Measurements from ENCODE around the gene CHSY1.

CHSY1 gene

DNA sequence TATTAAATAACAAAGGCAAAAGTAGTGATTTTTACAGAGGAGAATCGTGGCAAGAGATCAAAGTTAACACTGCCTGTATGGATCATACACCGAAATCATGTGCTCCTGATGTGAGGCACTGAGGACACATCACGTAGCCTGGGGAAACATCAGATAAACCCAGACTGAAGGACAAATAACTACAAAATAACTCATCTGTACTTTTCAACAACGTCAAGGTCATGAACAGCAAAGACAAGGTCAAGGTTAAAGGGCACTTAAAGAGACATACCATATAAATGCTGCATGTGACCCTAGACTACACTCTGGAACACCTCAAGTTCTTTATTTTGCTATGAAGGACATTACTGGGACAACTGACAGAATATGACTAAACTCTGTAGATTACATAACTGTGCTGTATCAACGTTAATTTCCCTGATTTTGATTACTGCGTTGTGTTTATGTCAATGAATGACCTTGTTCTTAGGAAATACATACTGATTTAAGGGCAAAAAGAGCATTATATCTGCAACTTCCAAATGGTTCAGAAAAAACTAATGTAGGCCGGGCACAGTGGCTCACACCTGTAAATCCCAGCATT, 48.1 kb downstream of the CHSY1 start:
- no peak overlapping the region for H3K4me3 ChIP-seq (ENCODE audit: low read length)

DNA sequence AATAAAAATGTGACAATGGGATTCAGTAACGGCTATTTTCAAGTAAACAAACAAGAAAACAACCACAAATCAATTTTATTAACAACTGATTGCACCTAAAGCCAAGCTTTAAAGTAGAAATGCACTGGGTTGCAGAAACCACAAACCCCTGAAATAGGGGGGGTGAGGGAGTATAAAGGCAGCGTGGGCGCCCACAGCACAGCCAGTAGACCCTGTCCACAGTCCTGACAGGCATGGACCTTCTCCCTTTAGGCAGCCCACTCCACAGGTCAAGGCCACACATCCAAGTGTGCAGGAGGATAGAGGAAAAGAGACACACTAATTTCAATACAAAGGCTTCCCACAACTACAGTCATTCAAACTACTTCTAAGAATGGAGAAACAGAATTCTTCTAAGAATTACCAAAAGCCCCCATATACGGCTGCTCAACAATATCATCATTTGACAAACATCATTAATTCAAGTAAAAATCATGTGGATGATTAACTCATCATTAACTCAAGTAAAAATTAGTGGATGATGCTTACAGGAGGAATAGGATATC, 48.7 kb downstream of the CHSY1 start:
- Histone ChIP-seq H3K9me3 (replicated peaks; ENCODE audit: low read length) (no peaks in the 10 kb centered on the region), H3K4me1 (ENCODE audit: control insufficient read depth, insufficient read depth, low read length) (peaks cover 68% of the 10 kb centered on the region), H3K27me3 (ENCODE audit: control insufficient read depth, insufficient read depth, low read length) (no peaks in the 10 kb centered on the region), H3K9ac (ENCODE audit: low read depth, low read length) (no peak overlapping the region), H3K4me3 (ENCODE audit: low read length) (no peak overlapping the region), H3K4me2 (ENCODE audit: low read length) (no peak overlapping the region), H3K36me3 (ENCODE audit: insufficient read depth, low read length) (peaks cover 3% of the 10 kb centered on the region)

More for the DNA sequence above, 48.1 kb downstream of the CHSY1 start:
- Histone ChIP-seq H3K4me2 (ENCODE audit: low read length) (no peak overlapping the region), H3K9ac (ENCODE audit: low read depth, low read length) (no peak overlapping the region), H3K27me3 (ENCODE audit: control insufficient read depth, insufficient read depth, low read length) (no peaks in the 10 kb centered on the region), H3K36me3 (ENCODE audit: insufficient read depth, low read length) (peaks cover 3% of the 10 kb centered on the region), H3K9me3 (replicated peaks; ENCODE audit: low read length) (no peaks in the 10 kb centered on the region), H3K4me1 (ENCODE audit: control insufficient read depth, insufficient read depth, low read length) (peaks cover 64% of the 10 kb centered on the region)

DNA sequence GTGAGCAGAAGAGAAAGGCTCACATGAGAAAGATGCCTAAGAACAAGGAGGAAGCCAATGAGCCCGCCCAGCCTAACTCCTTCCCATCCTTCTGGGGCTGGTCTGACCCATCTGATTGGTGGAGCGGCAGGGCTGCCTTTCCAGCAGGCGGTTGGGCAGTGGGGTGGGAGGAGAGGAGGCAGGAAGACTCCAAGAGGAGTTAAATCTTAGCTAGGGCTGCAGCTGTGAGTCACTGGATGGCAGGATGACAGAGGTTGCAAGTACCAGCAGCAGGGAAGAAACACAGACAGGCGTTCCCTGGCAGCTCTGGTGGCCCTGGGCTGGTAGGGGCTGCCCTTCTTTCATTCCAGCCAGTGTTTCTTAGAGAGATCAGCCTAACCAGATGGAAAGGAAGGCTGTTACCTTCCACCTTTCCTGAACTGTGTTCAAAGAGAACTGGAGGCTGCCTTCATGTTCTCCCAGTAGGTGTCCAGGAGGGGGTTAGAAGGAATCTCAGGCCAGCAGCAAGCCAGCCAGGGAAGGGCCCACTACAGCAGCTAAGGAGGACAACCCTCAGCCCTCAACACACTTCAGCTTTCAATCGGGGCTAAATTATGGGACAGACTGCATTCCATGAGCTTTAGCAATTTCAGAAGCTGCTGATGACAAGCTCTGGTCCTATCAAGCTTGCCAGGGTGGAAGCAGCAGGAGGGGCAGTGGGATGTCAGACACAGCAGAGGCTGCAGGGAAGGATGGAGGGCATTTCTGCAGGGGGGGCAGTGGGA, 50.3 kb downstream of the CHSY1 start:
- peaks cover 63% of the 10 kb centered on the region for H3K4me1 ChIP-seq (ENCODE audit: control insufficient read depth, insufficient read depth, low read length)
- no peaks in the 10 kb centered on the region for H3K27me3 ChIP-seq (ENCODE audit: control insufficient read depth, insufficient read depth, low read length)
- H3K4me3 ChIP-seq (ENCODE audit: low read length): peak overlapping the region; percentile 41

DNA sequence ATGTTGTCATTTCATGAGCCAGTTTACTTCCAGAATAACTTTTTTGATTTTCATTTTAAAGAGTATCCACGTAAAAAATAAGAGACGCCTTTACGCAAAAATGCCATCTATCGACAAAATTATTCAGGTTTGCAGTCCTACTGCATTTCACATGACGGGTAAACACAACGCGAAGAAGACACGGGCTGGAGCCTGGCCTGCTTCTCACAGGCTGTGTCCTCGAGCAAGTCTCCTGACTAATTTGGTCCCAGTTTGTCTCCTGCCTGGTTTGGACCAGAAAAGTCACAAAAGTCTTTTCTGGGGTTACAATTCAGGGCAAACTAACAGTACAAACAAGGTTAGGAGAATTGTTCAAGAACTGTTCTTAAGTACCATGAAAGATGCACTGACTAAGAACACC, 51.7 kb downstream of the CHSY1 start:
- peak overlapping the region; percentile 25 for H3K4me3 ChIP-seq (ENCODE audit: low read length)
- no peaks in the 10 kb centered on the region for H3K9me3 ChIP-seq (replicated peaks; ENCODE audit: low read length)
- no peaks in the 10 kb centered on the region for H3K36me3 ChIP-seq (ENCODE audit: insufficient read depth, low read length)
- H3K9ac ChIP-seq (ENCODE audit: low read depth, low read length): peak overlapping the region; percentile 73
- H3K4me1 ChIP-seq (ENCODE audit: control insufficient read depth, insufficient read depth, low read length): peaks cover 51% of the 10 kb centered on the region
- H3K27me3 ChIP-seq (ENCODE audit: control insufficient read depth, insufficient read depth, low read length): no peaks in the 10 kb centered on the region
- H3K4me2 ChIP-seq (ENCODE audit: low read length): peak overlapping the region; percentile 54

More for the DNA sequence above, 50.3 kb downstream of the CHSY1 start:
- Histone ChIP-seq H3K36me3 (ENCODE audit: insufficient read depth, low read length) (no peaks in the 10 kb centered on the region), H3K4me2 (ENCODE audit: low read length) (peak overlapping the region; percentile 80), H3K9me3 (replicated peaks; ENCODE audit: low read length) (no peaks in the 10 kb centered on the region), H3K9ac (ENCODE audit: low read depth, low read length) (peak overlapping the region; percentile 77)

- Histone ChIP-seq H3K9ac (ENCODE audit: low read depth, low read length) (peak overlapping the region; percentile 67), H3K9me3 (replicated peaks; ENCODE audit: low read length) (no peaks in the 10 kb centered on the region), H3K27me3 (ENCODE audit: control insufficient read depth, insufficient read depth, low read length) (no peaks in the 10 kb centered on the region), H3K4me1 (ENCODE audit: control insufficient read depth, insufficient read depth, low read length) (peaks cover 54% of the 10 kb centered on the region), H3K4me3 (ENCODE audit: low read length) (peak overlapping the region; percentile 4), H3K36me3 (ENCODE audit: insufficient read depth, low read length) (no peaks in the 10 kb centered on the region), H3K4me2 (ENCODE audit: low read length) (peak overlapping the region; percentile 66)
These were observed 53.0 kb downstream of the CHSY1 start for GRCh38 chr15:101198800-101199199.

DNA sequence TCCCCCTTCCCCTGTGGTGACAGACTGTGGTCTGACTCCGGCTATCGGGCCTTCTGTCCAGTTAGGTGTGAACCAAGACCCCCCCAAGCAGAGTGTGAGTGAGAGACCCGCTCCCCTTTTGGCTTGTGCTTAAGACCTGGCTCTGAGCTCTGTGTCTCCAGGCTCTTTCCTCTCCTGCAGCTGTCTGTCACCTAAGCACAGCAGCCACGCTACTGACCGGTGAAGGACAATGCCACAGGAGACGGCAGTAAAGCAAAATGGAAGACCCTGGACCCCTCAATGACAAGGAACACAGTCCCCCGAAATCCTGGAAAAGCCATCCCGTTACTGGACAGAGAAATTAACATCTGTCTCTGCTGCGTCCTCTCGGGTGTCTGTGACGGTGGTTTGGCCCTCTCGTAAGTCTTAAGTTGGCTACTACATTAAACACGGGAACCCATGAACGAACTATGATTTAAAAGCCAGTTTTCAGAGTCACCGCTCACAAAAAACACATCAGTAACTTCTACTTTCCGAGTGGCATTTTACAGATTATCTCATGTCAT, 53.7 kb downstream of the CHSY1 start:
- H3K4me1 ChIP-seq (ENCODE audit: control insufficient read depth, insufficient read depth, low read length): peaks cover 57% of the 10 kb centered on the region
- H3K36me3 ChIP-seq (ENCODE audit: insufficient read depth, low read length): no peaks in the 10 kb centered on the region
- no peaks in the 10 kb centered on the region for H3K27me3 ChIP-seq (ENCODE audit: control insufficient read depth, insufficient read depth, low read length)
- H3K4me3 ChIP-seq (ENCODE audit: low read length): no peak overlapping the region
- H3K9me3 ChIP-seq (replicated peaks; ENCODE audit: low read length): no peaks in the 10 kb centered on the region
- H3K4me2 ChIP-seq (ENCODE audit: low read length): peak overlapping the region; percentile 66
- H3K9ac ChIP-seq (ENCODE audit: low read depth, low read length): peak overlapping the region; percentile 67

DNA sequence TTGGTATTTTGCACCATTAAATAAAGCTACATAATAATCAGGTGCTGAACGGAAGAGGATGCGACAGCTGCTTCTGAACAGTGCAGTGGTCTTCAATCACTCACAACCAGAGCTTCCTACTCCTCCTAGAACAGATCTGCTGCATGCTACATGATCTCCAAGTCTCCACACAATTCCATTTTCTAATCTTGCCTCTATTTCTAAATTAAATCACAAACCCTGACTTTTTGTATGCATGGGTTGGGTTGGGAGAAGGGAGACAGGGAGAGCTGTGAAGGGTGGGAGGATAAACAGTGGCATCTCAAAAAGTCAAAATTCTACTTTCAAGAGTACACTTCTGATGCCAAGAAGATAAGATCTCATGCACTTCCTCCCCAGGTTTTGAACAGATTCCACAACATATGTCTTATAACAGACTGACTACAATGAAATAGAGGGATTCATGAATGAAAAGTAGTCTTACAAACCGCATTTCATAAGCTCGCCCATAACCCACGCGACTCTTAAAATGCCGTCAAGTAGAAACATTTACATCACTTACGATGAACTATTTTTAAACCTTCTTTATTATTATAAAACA, 57.2 kb downstream of the CHSY1 start:
- peak overlapping the region; percentile 74 for H3K4me2 ChIP-seq (ENCODE audit: low read length)
- no peaks in the 10 kb centered on the region for H3K36me3 ChIP-seq (ENCODE audit: insufficient read depth, low read length)
- H3K4me1 ChIP-seq (ENCODE audit: control insufficient read depth, insufficient read depth, low read length): peaks cover 69% of the 10 kb centered on the region
- H3K27me3 ChIP-seq (ENCODE audit: control insufficient read depth, insufficient read depth, low read length): no peaks in the 10 kb centered on the region
- no peak overlapping the region for H3K9ac ChIP-seq (ENCODE audit: low read depth, low read length)
- H3K9me3 ChIP-seq (replicated peaks; ENCODE audit: low read length): no peaks in the 10 kb centered on the region
- no peak overlapping the region for H3K4me3 ChIP-seq (ENCODE audit: low read length)

GRCh38 chr15:101193806-101194545, 57.9 kb downstream of the CHSY1 start:
- Histone ChIP-seq H3K4me3 (ENCODE audit: low read length) (peak overlapping the region; percentile 55), H3K9me3 (replicated peaks; ENCODE audit: low read length) (no peaks in the 10 kb centered on the region), H3K9ac (ENCODE audit: low read depth, low read length) (peak overlapping the region; percentile 69)

GRCh38 chr15:101193120-101193644, 58.7 kb downstream of the CHSY1 start:
- Histone ChIP-seq H3K27me3 (ENCODE audit: control insufficient read depth, insufficient read depth, low read length) (no peaks in the 10 kb centered on the region), H3K9me3 (replicated peaks; ENCODE audit: low read length) (no peaks in the 10 kb centered on the region), H3K9ac (ENCODE audit: low read depth, low read length) (peak overlapping the region; percentile 69), H3K36me3 (ENCODE audit: insufficient read depth, low read length) (no peaks in the 10 kb centered on the region), H3K4me1 (ENCODE audit: control insufficient read depth, insufficient read depth, low read length) (peaks cover 68% of the 10 kb centered on the region), H3K4me3 (ENCODE audit: low read length) (peak overlapping the region; percentile 55), H3K4me2 (ENCODE audit: low read length) (peak overlapping the region; percentile 74)

More at GRCh38 chr15:101193806-101194545, 57.9 kb downstream of the CHSY1 start:
- Histone ChIP-seq H3K36me3 (ENCODE audit: insufficient read depth, low read length) (no peaks in the 10 kb centered on the region), H3K27me3 (ENCODE audit: control insufficient read depth, insufficient read depth, low read length) (no peaks in the 10 kb centered on the region), H3K4me2 (ENCODE audit: low read length) (peak overlapping the region; percentile 74), H3K4me1 (ENCODE audit: control insufficient read depth, insufficient read depth, low read length) (peaks cover 69% of the 10 kb centered on the region)

DNA sequence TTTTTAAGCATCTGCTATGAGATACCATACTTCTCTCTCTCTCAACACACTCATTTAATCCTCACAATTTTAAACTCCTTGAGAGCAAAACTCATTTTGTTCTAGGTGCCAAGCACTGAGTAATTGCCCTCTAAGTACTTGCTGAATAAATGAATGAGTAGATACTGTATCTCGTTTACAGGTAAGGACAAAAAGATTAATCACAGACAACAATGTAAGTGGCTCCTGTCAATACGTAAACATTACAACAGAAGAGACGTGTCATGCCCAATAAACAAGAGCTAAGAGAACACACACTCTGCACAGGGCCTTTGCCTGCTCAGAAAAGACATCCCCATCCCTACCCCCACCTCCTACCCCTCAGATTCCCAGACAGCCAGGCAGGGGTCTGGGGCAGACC, 59.8 kb downstream of the CHSY1 start:
- H3K9ac ChIP-seq (ENCODE audit: low read depth, low read length): no peak overlapping the region
- H3K9me3 ChIP-seq (replicated peaks; ENCODE audit: low read length): no peaks in the 10 kb centered on the region
- no peak overlapping the region for H3K4me2 ChIP-seq (ENCODE audit: low read length)
- no peak overlapping the region for H3K4me3 ChIP-seq (ENCODE audit: low read length)
- H3K36me3 ChIP-seq (ENCODE audit: insufficient read depth, low read length): no peaks in the 10 kb centered on the region
- H3K27me3 ChIP-seq (ENCODE audit: control insufficient read depth, insufficient read depth, low read length): no peaks in the 10 kb centered on the region
- H3K4me1 ChIP-seq (ENCODE audit: control insufficient read depth, insufficient read depth, low read length): peaks cover 74% of the 10 kb centered on the region
